GM10266 (cell line): ENCODE data around the gene CBY1.

Source experiments
- DNase-seq: peaks from one replicate; pipeline ENCODE4 v3.0.0; 2012; ENCODE audit errors: extremely low spot score
- CTCF ChIP-seq: IDR thresholded peaks from 2 replicates; pipeline ENCODE4 v1.5.1; 2012; ENCODE audit warnings: mild to moderate bottlenecking, low read depth; ENCODE audit not compliant: control insufficient read depth, insufficient read depth; ENCODE audit errors: missing control alignments

Gene CBY1

GRCh38 chr22:38707984-38708383 lies 51.5 kb downstream of the CBY1 start:
- TF ChIP-seq CTCF = no peak
- no peak for DNase-seq

- DNase-seq = no peak
- TF ChIP-seq CTCF = no peak
Observed at GRCh38 chr22:38709306-38709705, 52.9 kb downstream of the CBY1 start.

- no peak for TF ChIP-seq CTCF
- no peak for DNase-seq
Observed at GRCh38 chr22:38710351-38710750, 53.9 kb downstream of the CBY1 start.

GRCh38 chr22:38710866-38711265 lies 54.4 kb downstream of the CBY1 start:
- no peak for TF ChIP-seq CTCF
- no peak for DNase-seq

GRCh38 chr22:38712486-38713207 lies 56.2 kb downstream of the CBY1 start:
- no peak for TF ChIP-seq CTCF
- no peak for DNase-seq

- DNase-seq = no peak
- TF ChIP-seq CTCF = no peak
Observed at GRCh38 chr22:38713921-38714320, 57.5 kb downstream of the CBY1 start.

- TF ChIP-seq CTCF = no peak
Observed at GRCh38 chr22:38715176-38715764, 58.8 kb downstream of the CBY1 start.

More at GRCh38 chr22:38715176-38715764, 58.8 kb downstream of the CBY1 start:
- DNase-seq = no peak
